ENCODE data around the gene RHOG. TPM values are rescaled to one million over a fixed set of nuclear protein-coding genes. Genes with fewer than 3 reads are reported as not detected.

RHOG gene
- total RNA-seq, 1 experiment from 2014 or later, result 35.7 TPM

DNA sequence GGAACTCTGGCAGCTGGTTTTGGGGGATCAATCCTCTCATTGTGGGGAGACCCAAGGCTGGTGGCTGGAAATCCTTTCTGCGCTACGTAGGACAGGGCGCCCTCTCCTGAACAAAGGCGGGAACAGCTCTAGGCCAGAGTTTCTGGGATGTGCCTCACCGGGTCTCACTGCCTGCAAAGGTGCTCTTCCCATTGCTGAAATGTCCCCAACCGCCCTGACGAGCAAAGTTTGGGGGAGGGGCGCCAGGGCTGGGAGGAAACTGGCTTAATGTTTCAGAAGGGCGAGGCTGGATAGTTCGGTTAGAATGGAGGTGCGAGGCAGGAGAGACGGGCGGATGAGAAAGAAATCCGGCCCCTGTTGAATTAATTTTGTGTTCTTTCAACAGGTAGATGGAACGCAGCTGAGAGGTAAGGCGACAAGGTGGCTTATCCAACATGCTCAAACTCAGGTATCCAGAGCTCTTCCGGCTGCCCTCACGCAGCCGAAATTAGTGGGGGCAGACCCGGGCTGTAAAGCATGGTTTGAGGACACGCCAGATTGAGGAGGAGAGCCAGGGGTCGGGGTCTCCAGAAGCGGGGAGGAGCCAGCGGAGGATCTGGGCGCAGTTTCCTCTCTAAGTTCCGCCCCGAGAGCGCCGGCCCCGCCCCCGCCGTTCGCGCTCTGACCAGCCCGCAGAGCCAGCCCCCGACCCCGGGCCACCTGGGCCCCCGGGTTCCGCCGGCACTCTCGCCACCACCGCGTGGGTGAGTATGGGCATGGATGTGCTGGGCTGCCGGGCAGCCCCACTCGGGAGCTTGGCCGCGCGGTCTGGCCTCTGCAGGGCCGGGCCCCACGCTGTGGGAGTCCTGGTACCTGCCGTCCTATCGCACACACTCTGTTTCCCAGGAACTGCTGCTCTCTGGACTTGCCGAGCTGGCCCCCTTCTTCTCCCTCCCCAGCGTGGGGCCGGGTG is 32.6 kb downstream of the RHOG start, which contains the start of gene PGAP2:
PGAP2 (plus strand) TSS at position 652 of the 952 bp plus-strand sequence. CDS start 2,700 bp downstream, outside the sequence.
- H3K36me3 Mint-ChIP-seq (ENCODE audit: insufficient read depth, unreplicated experiment), result no peaks in the 10 kb centered on the region
- H3K9me3 Mint-ChIP-seq (ENCODE audit: unreplicated experiment), result no peaks in the 10 kb centered on the region
- POLR2A ChIA-PET, result interaction anchor here (0.6 to 4.7 kb wide), 12 partner anchors 8 to 1699 kb away, joined by 3 to 61 read pairs (median 4); partner anchors contain the start of genes NUP98 and RHOG
- DNase-seq (ENCODE audit: unreplicated experiment), result peak; percentile 77
- peak within 1 kb of the TSS; percentile 81 for H3K4me3 Mint-ChIP-seq (ENCODE audit: unreplicated experiment)
- no TSS peak for BruUV-seq (replicated peaks)
- peak within 1 kb of the TSS; percentile 61 for H3K27ac Mint-ChIP-seq (ENCODE audit: low read depth, unreplicated experiment)
- peaks cover 15% of the 10 kb centered on the region for H3K4me1 Mint-ChIP-seq (ENCODE audit: insufficient read depth, unreplicated experiment)
- no peaks in the 10 kb centered on the region for H3K27me3 Mint-ChIP-seq (ENCODE audit: insufficient read depth, unreplicated experiment)
- TF ChIP-seq, protein P1, sequence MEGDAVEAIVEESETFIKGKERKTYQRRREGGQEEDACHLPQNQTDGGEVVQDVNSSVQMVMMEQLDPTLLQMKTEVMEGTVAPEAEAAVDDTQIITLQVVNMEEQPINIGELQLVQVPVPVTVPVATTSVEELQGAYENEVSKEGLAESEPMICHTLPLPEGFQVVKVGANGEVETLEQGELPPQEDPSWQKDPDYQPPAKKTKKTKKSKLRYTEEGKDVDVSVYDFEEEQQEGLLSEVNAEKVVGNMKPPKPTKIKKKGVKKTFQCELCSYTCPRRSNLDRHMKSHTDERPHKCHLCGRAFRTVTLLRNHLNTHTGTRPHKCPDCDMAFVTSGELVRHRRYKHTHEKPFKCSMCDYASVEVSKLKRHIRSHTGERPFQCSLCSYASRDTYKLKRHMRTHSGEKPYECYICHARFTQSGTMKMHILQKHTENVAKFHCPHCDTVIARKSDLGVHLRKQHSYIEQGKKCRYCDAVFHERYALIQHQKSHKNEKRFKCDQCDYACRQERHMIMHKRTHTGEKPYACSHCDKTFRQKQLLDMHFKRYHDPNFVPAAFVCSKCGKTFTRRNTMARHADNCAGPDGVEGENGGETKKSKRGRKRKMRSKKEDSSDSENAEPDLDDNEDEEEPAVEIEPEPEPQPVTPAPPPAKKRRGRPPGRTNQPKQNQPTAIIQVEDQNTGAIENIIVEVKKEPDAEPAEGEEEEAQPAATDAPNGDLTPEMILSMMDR (IDR thresholded peaks at IDR 0.05; ENCODE audit: unreplicated experiment), result peak; percentile 44
- intact Hi-C loops (cut with micrococcal nuclease), result loop anchor here (2.0 to 10.0 kb wide), 3 partner anchors 61 to 353 kb away; no protein-coding TSS in a partner anchor
- CTCF ChIA-PET, result interaction anchor here (0.5 to 5.6 kb wide), 29 partner anchors 9 to 981 kb away, joined by 3 to 43 read pairs (median 6); partner anchors contain the start of genes NUP98, RHOG and STIM1

DNA sequence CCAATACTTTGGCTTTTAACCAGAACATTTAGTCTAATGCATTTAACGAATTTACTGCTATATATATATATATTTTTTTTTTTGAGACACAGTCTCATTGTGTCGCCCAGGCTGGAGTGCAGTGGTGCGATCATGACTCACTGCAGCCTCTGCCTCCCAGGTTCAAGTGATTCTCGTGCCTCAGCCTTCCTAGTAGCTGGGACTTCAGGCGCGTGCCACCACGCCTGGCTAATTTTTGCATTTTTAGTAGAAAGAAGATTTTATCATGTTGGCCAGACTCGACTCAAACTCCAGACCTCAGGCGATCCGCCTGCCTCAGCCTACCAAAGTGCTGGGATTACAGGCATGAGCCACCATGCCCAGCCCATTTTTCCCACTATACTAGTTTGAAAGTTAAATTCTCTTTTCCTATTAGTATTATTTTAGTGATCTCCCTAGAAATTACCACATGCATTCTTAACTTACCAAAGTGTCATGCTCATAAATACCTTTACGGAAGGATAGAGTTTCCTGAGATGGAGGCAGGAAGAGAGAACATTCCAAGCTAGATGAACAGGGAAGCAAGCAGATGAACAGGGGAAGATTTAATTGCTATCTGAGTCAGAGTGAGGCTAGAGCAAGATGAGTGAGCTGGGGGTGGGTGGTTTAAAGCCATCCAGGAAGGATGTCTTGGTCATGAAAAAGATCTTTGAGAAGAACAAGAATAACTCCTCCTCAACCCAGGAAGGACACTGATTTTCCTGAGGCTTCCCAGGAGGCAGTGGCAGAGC is 36.8 kb downstream of the RHOG start:
- TF ChIP-seq, protein P1 (IDR thresholded peaks at IDR 0.05; ENCODE audit: unreplicated experiment), result no peak
- CTCF ChIA-PET, result no interaction called here
- H3K9me3 Mint-ChIP-seq (ENCODE audit: unreplicated experiment), result no peaks in the 10 kb centered on the region
- peaks cover under 1% of the 10 kb centered on the region for H3K4me1 Mint-ChIP-seq (ENCODE audit: insufficient read depth, unreplicated experiment)
- intact Hi-C loops (cut with micrococcal nuclease), result loop anchor here (10.0 kb wide), 1 partner anchor 349 kb away; no protein-coding TSS in a partner anchor
- H3K4me3 Mint-ChIP-seq (ENCODE audit: unreplicated experiment), result no peak overlapping the region
- BruUV-seq (replicated peaks), result no TSS peak
- no peak for DNase-seq (ENCODE audit: unreplicated experiment)
- POLR2A ChIA-PET, result interaction anchor here (0.6 to 0.7 kb wide), 2 partner anchors 15 to 38 kb away, joined by 3 to 4 read pairs; no protein-coding TSS in a partner anchor
- no peak overlapping the region for H3K27ac Mint-ChIP-seq (ENCODE audit: low read depth, unreplicated experiment)
- no peaks in the 10 kb centered on the region for H3K27me3 Mint-ChIP-seq (ENCODE audit: insufficient read depth, unreplicated experiment)
- H3K36me3 Mint-ChIP-seq (ENCODE audit: insufficient read depth, unreplicated experiment), result no peaks in the 10 kb centered on the region

DNA sequence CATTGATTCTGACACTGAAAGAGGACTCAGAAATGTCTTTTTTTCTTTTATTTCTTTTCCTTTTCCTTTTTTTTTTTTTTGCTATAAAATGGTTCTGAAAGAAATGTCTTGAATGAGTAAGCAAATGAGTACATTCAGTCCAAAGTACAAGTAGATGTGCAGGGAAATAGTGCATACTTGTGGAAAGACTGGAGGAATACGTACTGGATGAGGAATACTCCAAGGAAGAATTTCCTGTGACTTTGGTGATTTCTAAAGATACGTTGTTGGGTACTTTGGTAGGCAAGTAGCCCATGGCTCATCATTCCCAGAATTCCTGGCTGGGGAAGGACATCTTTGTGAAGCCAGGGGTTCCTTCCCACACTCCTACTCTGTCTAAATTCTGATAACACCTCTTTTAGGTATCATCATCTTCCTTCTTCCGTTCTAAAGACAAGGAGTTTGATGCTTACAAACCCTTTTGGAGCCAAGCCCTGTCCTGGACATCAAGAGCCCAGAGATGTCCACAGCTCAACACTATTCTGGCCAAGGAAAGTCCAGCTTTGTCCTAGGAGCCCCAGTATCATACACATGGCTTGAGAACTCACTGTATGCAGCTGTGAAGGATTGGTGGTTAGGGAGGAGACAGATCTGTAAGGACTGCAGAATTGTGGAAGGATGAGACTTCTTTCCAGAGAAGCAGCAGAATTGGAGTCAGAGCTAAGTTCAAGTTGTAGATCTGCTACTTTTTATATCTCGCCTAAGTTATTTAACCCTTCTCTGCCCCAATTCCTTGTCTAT is 38.6 kb downstream of the RHOG start:
- H3K27ac Mint-ChIP-seq (ENCODE audit: low read depth, unreplicated experiment), result no peak overlapping the region
- DNase-seq (ENCODE audit: unreplicated experiment), result no peak
- no peaks in the 10 kb centered on the region for H3K9me3 Mint-ChIP-seq (ENCODE audit: unreplicated experiment)
- ChIA-PET CTCF (interaction anchor here (0.5 kb wide), 1 partner anchor 343 kb away, joined by 3 read pairs; no protein-coding TSS in a partner anchor), POLR2A (no interaction called here)
- intact Hi-C loops (cut with micrococcal nuclease), result loop anchor here (10.0 kb wide), 1 partner anchor 347 kb away; no protein-coding TSS in a partner anchor
- H3K27me3 Mint-ChIP-seq (ENCODE audit: insufficient read depth, unreplicated experiment), result no peaks in the 10 kb centered on the region
- no peak overlapping the region for H3K4me3 Mint-ChIP-seq (ENCODE audit: unreplicated experiment)
- BruUV-seq (replicated peaks), result no TSS peak
- H3K4me1 Mint-ChIP-seq (ENCODE audit: insufficient read depth, unreplicated experiment), result no peaks in the 10 kb centered on the region
- TF ChIP-seq, protein P1 (IDR thresholded peaks at IDR 0.05; ENCODE audit: unreplicated experiment), result no peak
- no peaks in the 10 kb centered on the region for H3K36me3 Mint-ChIP-seq (ENCODE audit: insufficient read depth, unreplicated experiment)

Data from MCF 10A (cell line).